Measurements from ENCODE around the gene PDZD7.

GRCh38 chr10:100993986-100994708 is 36.8 kb downstream of the PDZD7 start:
- TF ChIP-seq EP300 (IDR thresholded peaks at IDR 0.05) (no peak), POLR2A (IDR thresholded peaks at IDR 0.05) (no peak), POLR2AphosphoS5 (IDR thresholded peaks at IDR 0.05) (no peak)
- TF ChIP-seq, protein P1, sequence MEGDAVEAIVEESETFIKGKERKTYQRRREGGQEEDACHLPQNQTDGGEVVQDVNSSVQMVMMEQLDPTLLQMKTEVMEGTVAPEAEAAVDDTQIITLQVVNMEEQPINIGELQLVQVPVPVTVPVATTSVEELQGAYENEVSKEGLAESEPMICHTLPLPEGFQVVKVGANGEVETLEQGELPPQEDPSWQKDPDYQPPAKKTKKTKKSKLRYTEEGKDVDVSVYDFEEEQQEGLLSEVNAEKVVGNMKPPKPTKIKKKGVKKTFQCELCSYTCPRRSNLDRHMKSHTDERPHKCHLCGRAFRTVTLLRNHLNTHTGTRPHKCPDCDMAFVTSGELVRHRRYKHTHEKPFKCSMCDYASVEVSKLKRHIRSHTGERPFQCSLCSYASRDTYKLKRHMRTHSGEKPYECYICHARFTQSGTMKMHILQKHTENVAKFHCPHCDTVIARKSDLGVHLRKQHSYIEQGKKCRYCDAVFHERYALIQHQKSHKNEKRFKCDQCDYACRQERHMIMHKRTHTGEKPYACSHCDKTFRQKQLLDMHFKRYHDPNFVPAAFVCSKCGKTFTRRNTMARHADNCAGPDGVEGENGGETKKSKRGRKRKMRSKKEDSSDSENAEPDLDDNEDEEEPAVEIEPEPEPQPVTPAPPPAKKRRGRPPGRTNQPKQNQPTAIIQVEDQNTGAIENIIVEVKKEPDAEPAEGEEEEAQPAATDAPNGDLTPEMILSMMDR (IDR thresholded peaks at IDR 0.05): peak in 5 of 7 experiments; percentile 51 to 78 (median 63)

Measured in stomach (tissue), 4 donors.